GM19035 (cell line): Measurements from ENCODE around the gene PFN3.
"Not testable (repeated sequence)": the region's sequence is repeated elsewhere in the genome, so short reads cannot be mapped to it uniquely, and the experiment has no call there.

Source experiments
- ATAC-seq: cut with Tn5 transposase; IDR thresholded peaks from one replicate; pipeline ENCODE4 v1.9.1; 2021; ENCODE audit not compliant: unreplicated experiment

The PFN3 gene

DNA sequence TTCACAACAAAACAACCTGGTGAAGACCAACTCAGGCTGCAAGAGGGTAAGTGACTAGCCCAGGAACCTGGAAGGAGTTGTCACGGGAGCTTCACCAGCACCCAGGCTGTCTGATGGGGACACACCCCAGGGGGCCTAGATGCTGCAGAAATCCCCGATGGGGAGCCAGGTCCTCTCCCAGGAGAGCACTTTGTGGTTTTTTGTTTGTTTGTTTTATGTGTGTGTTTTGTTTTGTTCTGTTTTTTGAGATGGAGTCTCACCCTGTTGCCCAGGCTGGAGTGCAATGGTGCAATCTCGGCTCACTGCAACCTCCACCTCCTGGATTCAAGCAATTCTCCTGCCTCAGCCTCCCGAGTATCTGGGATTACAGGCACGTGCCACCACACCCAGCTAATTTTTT lies 24.9 kb downstream of the PFN3 start:
- ATAC-seq, result not testable (repeated sequence)

DNA sequence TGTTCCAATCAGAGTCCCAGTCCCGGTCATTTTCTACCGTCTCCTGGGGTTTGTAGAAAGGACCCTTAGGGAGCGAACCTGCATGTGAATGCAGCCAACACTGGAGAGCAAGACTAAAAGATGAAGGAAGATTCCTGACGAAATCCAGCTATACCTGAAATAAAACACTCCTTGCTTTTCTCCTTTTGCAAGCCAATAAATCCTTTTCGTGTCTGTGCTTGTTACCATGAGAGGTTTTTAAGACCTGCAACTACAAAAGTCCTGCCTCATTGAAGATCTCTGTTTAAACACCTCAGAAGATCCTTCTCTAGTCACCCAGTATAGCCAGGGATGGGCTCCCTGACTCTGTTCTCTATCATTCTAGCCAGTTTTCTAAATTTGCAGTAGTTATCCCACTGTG lies 26.2 kb downstream of the PFN3 start:
- ATAC-seq, result no peak

DNA sequence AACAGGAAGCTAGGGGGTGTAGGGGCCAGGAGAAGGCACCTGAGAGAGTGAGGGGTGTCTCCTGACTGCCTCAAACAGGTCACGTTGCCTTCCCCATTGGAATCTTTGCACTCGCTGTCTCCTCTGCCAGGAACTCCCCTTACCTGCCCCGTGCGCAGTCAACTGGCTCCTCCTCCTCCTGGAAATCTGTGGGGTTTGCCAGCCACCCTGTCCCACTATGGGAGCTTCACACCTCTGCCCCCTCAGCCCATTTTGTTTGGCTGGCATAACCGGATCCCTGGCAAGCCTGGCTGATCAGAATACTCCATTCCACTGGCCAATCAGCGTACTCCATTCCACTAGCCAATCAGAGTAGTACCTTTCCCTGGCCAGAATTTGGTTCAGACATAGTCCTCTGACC lies 26.7 kb downstream of the PFN3 start:
- ATAC-seq, result no peak

DNA sequence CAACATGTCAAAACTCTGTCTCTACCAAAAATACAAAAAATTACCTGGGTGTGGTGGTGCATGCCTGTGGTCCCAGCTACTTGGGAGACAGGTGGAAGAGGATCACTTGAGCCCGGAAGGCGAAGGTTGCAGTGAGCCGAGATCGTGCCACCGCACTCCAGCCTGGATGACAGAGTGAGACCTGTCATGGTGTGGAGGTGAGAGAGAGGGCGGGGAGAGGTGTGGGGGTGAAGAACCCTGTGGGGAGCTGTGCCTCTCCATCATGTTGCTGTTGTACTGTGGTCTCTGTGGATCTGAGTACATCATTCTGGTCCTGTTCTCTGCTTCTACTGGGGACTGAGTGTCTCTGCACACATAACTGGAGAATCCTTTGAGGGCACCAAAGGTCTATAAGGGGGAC lies 27.6 kb downstream of the PFN3 start:
- ATAC-seq, result no peak

DNA sequence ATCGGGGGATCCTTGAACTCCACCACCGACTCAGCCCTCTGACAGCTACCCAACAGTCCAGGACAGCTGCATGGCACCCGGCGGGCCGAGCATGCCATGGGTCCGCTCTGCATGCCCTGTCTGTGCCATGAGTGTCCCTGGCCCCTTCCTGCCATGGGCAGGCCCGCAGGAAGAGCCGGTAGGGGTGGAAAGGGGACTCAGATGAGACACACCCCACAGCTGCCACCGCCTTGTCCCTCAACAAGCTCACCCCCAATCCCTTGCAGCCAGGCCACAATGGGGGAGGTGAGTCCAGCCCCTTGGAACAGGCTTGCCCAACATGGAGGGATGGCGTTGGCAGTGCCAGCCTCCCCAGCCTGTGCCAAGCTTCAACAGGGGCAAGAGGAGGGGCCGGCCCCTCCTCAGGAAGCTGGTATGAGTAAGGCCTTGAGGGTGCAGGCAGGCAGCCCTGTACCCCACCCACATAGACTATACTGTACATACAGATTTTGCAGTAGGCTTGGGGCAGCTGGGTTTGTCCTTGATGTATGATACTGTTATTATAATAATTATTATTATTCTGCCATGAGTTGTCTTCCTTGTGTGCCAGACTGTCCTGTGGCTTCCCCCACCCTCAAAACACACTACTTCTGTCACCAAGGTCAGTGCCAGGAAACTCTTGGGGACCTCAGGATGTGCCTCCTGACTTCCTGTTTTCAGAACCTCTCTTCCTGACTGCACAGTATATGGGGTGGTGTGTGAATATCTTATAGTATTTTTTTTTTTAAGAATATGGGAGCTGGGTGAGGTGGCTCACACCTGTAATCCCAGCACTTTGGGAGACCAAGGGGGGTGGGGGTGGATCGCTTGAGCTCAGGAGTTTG lies 28.2 kb downstream of the PFN3 start:
- ATAC-seq, result no peak

DNA sequence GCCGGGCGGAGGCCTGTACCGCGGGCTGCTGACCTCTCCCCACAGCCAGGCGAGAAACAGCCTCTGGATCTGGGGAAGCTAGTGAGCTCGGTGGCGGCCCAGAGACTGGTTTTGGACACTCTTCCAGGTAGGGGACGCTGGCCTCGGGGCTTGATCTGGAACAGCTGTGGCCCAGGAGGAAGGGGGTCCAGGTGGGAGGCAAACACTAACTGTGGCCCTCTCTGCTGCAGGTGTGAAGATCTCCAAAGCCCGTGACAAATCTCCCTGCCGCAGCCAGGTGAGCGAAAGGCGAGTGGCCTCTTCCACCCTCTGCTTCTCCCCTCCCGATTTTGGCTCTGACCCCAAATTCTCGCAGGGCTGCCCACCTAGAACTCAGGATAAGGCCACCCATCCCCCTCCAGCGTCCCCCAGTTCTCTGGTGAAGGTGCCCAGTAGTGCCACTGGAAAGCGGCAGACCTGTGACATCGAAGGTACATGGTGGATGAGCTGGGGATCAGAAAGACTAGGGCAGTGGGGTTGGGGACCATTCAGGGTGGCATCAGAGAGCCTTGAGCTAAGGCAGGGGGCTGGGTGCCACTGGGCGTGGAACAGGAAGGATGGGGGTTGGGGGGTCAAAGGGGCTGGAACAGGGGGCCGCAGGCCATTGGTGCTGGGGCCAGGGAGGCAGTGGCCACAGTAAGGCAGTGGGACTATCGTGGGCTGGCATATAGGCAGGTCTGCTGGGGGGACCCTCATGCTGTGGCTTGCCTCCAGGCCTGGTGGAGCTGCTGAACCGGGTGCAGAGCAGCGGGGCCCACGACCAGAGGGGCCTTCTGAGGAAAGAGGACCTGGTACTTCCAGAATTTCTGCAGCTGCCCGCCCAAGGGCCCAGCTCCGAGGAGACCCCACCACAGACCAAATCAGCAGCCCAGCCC lies 29.1 kb downstream of the PFN3 start:
- no peak for ATAC-seq

DNA sequence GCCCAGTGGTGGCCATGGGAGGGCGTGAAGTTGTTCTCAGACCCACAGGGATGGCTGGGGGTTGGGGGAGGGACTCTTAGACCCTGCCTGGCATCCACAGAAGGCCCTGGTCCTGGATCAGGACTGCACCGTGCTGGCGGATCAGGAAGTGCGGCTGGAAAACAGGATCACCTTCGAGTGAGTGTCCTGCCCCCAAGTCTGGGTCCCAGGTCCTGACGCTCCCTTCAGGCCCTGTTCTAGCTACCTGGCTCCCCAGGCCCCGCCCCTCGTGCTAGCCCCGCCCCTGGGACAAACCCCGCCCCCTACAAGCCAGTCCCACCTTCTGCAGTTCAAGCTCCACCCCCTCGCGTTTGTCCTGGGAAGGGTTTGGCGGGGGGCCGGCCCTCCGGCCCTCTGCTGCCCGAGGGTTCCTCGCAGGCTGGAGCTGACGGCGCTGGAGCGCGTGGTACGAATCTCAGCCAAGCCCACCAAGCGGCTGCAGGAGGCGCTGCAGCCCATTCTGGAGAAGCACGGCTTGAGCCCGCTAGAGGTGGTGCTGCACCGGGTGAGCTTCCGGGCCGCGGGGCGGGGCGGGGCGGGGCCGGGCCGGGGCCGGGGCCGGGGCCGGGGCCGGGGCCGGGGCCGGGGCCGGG lies 29.9 kb downstream of the PFN3 start:
- ATAC-seq, result peak; percentile 75

DNA sequence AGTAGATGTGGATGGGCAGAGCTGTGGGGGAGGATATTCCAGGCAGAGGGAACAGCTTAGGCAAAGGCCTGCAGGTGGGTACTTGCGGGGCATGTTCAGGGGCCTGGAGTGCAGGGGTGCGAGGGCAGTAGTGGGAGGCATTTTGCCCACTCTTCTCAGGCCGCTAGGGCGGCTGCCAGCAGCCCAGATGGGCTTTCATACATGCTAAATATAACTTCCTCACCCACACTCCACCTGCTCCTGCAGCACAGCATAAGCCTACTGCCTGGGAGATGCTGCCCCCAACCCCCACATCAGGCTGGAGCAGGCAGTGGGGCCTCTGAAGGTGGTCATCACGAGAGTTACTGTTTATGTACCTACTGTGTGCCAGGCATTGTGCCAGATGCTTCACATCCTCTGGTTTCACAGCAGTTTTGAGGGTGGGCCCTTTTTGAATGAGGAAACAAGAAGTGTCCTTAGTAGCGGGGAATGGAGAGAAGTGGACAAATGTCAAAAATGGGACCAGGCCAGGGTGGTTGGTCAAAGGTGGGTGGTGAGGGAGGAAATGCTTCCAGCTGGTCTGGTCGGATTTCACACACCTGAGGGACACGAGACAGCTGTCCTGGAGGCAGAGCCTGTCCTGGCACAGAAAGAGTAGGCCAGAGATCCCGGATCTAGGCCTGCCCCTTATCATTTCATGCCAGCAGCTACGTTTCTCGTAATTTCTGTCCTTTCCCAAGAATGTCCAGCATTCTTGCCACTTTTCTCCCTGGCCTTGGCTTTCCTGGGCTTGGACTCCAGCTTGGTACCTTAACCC lies 30.6 kb downstream of the PFN3 start:
- ATAC-seq, result no peak

DNA sequence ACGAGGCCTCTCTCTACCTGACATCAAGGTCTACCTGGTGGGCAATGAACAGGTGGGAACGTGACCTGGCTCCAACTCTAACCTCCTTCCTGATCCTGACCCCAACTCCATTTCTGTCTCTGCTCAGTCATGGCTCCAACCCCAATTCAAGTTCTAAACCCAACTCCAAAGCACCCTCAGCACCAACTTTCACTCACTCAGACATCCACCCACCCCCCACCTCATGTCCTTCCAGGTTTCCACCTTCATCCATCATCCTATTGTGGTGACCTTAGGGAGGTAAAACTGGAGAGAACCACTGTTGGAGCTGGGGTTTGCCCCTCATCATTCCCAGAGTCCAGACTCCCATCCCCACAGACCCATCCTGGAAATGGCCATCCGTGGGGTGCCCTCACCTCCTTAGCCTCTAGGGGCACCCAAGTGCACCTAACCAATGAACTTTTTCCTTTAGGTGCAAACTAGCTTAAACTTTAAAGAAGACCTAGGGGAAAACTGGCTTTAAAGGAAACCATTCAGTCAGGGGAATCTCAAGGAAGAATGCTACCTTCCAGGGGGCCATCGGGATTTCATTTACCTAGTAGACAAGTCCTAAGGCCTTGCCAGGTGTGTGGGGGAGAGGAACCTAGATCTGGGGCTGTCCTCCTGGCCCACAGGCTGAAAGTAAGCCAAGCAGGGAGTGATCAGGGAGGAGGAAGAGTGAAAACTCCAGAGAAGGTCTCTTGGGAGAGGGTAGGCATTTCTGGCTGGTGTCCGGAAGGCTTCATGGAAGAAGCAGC lies 31.4 kb downstream of the PFN3 start:
- no peak for ATAC-seq

DNA sequence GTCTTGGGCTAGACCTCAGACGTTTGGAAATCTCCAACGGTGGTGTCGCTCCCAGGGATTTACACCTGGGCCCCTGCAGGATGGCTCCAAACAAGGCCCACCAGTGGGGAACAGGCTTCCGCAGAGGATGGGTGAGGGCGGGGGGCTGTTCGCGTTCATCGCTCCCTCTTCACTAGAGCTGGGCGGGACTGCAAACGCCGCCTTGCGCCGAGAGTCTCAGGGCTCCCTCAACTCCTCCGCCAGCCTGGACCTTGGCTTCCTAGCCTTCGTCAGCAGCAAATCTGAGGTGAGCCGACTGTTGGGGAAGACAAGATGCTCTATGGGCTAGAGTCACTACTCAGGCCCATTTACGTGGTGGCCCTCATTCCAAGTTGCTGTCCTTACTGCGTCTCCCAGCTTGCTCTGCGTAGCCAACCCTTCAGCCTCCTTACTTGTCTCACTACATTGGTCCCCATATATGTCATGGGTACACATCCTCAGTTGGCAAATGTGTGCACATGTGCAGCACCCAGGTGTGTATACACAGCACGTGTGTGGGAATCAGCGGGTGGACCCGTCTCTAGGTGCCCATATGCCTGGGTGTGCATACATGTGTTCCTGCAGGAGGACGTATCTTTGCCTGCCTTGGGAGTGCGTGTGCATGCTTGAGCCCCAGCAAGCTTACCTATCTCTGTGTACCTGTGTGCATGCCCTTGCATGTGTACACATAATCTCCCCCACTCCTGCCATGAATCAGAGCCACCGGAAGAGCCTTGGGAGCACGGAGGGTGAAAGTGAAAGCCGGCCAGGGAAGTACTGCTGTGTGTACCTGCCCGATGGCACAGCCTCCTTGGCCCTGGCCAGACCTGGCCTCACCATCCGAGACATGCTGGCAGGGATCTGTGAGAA lies 32.2 kb downstream of the PFN3 start:
- ATAC-seq, result no peak

DNA sequence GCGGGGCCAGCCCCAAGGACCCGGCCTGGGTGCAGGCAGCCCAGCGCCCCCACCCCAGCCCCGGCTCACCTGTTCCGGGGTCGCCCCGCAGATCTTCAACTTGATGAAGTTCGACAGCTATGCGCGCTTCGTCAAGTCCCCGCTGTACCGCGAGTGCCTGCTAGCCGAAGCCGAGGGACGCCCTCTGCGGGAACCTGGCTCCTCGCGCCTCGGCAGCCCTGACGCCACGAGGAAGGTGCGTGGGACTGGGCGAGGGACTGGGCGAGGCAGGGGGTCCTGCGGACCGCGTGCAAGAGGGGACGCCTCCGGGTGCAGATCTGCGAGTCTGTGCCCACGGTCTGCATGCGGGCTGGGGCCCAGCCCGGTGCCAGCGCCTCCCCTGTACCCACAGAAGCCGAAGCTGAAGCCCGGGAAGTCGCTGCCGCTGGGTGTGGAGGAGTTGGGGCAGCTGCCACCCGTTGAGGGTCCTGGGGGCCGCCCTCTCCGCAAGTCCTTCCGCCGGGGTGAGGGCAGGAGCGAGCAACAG lies 33.1 kb downstream of the PFN3 start:
- no peak for ATAC-seq

DNA sequence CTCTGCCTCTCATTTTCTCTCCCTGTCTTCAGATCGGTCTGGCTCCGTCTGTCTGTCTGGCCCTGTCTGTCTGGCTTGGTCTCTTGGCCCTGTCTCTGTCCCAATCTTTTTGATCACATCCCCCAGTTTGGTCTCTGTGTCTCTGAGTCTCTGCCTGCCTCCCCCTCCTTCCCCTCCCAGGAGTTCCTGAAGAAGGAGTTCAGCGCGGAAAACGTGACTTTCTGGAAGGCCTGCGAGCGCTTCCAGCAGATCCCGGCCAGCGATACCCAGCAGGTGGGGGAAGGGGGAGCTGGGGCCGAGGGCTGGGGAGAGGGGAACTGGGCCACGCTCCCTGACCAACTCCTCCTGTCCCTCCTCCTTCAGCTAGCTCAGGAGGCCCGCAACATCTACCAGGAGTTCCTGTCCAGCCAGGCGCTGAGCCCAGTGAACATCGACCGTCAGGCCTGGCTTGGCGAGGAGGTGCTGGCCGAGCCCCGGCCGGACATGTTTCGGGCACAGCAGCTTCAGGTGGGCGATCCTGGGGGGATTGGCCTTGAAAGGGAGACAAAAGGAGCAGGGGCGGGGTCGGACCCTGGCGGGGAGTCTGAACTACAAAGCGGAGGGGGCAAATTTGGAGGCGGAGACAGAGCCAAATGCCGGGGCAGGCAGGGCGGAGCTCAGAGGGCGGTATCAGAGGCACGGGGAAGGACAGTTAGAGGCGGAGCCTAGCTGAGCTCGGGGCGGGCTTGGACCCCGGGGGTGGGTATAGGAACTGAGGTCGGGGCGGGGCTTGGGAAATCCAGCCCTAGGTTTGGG lies 33.7 kb downstream of the PFN3 start:
- no peak for ATAC-seq

DNA sequence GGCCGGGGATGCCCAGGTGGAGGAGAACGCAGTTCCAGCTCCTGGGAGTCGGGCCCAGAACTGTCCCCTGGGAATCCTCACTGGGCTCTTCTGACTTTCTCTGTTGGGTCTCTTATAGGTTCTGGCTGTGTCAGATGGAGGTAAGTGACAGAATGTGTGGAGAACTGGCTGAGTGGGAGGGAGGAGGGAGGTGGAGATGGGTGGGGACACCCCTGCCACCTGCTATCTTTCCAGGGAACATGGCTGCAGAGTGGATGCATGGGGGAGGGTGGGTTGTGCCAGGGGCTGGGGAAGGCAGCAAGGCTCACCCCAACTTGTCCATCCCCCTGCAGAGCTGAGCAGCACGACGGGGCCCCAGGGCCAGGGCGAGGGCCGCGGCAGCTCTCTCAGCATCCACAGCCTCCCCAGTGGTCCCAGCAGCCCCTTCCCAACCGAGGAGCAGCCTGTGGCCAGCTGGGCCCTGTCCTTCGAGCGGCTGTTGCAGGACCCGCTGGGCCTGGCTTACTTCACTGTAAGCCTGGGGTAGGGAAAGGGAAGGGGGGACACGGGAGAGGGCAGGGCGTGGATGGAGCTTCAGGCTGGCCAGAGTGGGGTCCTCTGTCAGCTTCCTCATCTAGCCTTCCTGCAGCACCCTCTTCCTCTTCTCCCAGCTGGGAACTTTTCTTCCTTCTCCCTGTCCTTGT lies 34.5 kb downstream of the PFN3 start:
- ATAC-seq, result no peak

DNA sequence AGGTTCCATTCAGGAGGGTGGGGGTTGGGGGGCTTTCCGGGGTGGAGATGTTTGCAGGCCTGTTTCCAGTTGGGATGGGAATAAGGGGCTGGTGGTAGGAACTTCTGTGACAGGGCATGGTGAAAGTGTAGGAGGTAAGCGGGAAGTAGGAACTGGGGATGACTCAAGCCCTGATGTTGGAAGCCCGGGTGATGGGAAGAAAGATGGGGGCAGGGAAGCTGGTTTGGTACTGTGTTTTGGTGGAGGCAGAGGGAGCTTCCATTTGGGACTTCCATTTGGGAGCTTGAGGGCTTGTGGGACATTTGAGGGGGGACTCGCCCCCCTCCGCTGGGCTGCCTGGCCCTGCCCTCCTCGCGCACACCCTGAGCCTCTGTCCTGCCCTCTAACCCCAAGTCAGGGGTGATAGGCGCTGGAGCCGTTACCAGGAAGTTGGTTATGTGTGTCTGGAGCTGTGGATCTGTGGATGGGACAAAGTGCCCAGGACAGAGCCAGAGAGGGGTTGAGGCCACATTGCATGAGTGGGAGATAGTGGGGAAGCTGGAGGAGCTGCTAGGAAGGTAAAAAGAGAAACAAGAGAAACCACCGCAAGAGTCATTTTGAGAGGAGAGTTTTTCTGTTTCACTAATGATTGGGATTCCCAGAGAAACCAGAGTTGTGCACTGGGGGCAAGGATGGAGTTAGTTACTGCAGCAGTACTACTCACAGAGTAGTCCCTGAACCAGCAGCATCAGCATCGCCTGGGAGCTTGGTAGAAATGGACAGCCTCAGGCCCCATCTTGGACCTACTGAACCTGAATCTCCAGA lies 36.1 kb downstream of the PFN3 start:
- no peak for ATAC-seq

DNA sequence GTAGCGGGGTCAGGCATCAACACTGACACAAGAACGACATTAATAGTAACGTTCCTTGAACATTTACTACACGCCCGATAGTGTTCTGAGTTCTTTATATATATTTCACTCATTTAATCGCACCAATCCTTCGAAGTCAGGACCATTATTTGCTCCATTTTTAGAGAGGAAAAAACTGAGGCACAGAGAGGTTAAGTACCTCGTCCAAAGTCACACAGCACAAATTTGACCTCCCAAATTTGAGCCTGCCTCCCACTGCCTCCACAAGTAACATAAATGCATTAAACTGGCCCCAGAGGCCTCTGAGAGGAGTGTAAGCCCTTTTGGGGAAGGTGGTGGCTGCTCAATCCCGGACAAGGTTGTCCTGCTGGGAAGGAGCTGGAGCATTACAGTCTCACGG lies 36.9 kb downstream of the PFN3 start:
- no peak for ATAC-seq

DNA sequence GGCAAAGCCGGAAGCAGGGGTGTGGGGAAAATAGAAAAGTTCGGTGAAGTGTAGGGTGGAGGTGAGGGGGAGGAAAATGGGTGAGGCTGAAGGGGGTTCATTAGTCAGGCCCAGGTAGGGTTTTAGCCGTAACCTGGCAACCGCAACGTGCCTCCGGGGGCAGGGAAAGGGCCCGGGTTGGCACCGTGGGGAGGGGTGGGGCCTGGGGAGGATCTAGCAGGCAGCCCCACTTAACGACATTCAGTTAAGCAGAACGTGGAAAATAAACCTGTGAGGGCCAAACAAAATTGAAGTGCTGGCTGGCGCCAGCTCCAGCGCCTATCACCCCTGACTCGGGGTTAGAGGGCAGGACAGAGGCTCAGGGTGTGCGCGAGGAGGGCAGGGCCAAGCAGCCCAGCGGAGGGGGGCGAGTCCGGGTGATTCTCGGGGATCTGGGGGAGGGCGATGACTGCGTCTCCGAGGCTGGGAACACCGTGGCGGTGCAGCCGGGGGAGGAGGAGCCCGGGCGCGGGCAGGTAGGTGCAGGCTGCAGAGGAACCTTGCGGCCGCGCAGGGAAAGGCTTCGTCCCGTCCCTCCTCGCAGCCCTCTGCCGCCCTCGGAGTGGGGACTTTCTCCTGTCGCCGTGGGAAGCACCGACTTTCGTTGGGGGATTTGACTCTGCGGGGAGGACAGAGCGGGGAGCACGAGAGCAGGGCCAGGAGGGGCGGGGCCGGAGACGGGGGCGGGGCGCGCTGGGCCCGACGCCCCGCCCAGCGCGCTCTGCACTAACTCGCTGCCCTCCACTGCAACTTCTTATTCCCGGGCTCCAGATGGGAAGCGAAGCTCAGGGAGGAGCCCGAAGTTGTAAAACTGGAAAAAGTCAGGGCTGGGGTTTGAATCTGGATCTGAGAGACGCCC lies 37.6 kb downstream of the PFN3 start:
- ATAC-seq, result no peak
